HG02970 (cell line): ENCODE data around the gene PDE1C.

Experiments
- ATAC-seq: cut with Tn5 transposase; IDR thresholded peaks from one replicate; pipeline ENCODE4 v1.9.1; 2021; ENCODE audit warnings: mild to moderate bottlenecking, moderate library complexity, moderate number of reproducible peaks; ENCODE audit not compliant: unreplicated experiment, low FRiP score

The PDE1C gene

GRCh38 chr7:31735991-31736982 lies 333.9 kb downstream of the PDE1C start:
- ATAC-seq, result no peak

- ATAC-seq, result no peak
Measured at GRCh38 chr7:31734456-31734855, 335.8 kb downstream of the PDE1C start.

GRCh38 chr7:31729195-31729804 lies 340.9 kb downstream of the PDE1C start:
- ATAC-seq, result no peak

GRCh38 chr7:31724696-31725095 lies 345.5 kb downstream of the PDE1C start:
- ATAC-seq, result no peak

GRCh38 chr7:31720366-31720765 lies 349.8 kb downstream of the PDE1C start:
- ATAC-seq, result no peak

GRCh38 chr7:31716355-31716754 lies 353.9 kb downstream of the PDE1C start:
- no peak for ATAC-seq

- ATAC-seq, result no peak
Measured at GRCh38 chr7:31710171-31710570, 360.0 kb downstream of the PDE1C start.

- ATAC-seq, result no peak
Measured at GRCh38 chr7:31707089-31707488, 363.1 kb downstream of the PDE1C start.

- no peak for ATAC-seq
Measured at GRCh38 chr7:31705377-31705776, 364.8 kb downstream of the PDE1C start.

- no peak for ATAC-seq
Measured at GRCh38 chr7:31702354-31702753, 367.9 kb downstream of the PDE1C start.
